K562 (cell line): Measurements from ENCODE around the gene MARK2. TPM values are rescaled to one million over a fixed set of nuclear protein-coding genes. Genes with fewer than 3 reads are reported as not detected.

Experiments used
- BCL6 ChIP-seq: fragments of 250-450 bp; sonication (Bioruptor Pico); IDR thresholded peaks from 2 replicates; pipeline ENCODE4 v1.4.0; 2020
- BCOR ChIP-seq: fragments of 450-650 bp; IDR thresholded peaks from 2 replicates; pipeline ENCODE4 v1.6.1; 2016
- CREB1 ChIP-seq, 2 experiments: sonication (generic) in 1 of 2; formaldehyde crosslinking in 1 of 2; IDR thresholded peaks; 2 replicates each; pipeline versions ENCODE4 v1.6.1 to v1.8.0; 2012 to 2022; ENCODE audit warnings: inconsistent platforms in 1 of 2, mild to moderate bottlenecking in 1 of 2, missing genetic modification reagents in 1 of 2, moderate library complexity in 1 of 2
- CTBP1 ChIP-seq: fragments of 450-650 bp; IDR thresholded peaks from 2 replicates; pipeline ENCODE4 v1.6.1; 2016; ENCODE audit warnings: borderline replicate concordance
- IRF1 ChIP-seq: sonication (generic); formaldehyde crosslinking; IDR thresholded peaks from 2 replicates; pipeline ENCODE4 v1.8.0; 2022; ENCODE audit warnings: missing genetic modification reagents, mild to moderate bottlenecking, borderline replicate concordance
- KLF6 ChIP-seq: fragments of 250-450 bp; sonication (Bioruptor Pico); IDR thresholded peaks from 2 replicates; pipeline ENCODE4 v1.4.0; 2020; ENCODE audit warnings: mild to moderate bottlenecking, moderate library complexity, borderline replicate concordance
- L3MBTL2 ChIP-seq: fragments of 450-650 bp; IDR thresholded peaks from 2 replicates; pipeline ENCODE4 v1.6.1; 2016; ENCODE audit warnings: mild to moderate bottlenecking, moderate library complexity
- MAFG ChIP-seq: fragments of 450-650 bp; conservative IDR thresholded peaks from 2 replicates; pipeline ENCODE4 v1.6.1; 2016; ENCODE audit warnings: missing genetic modification characterization, missing compliant biosample characterization
- MYC ChIP-seq, 2 experiments: fragments of 250-450 bp in 1 of 2; sonication (Bioruptor Pico) in 1 of 2; IDR thresholded peaks; 2 replicates each; pipeline versions ENCODE4 v1.5.1 to v1.6.1; 2012 to 2021; ENCODE audit warnings: low read depth in 2 of 2, borderline replicate concordance in 1 of 2, improper control_type of control experiment in 1 of 2, low read length in 1 of 2, mild to moderate bottlenecking in 1 of 2, moderate library complexity in 1 of 2
- REST ChIP-seq, 2 experiments: fragments of 450-650 bp; formaldehyde crosslinking in 1 of 2; IDR thresholded peaks; 2 replicates each; pipeline versions ENCODE4 v1.4.0 to v1.6.1; 2014 to 2020; ENCODE audit warnings: mild to moderate bottlenecking in 2 of 2, borderline replicate concordance in 1 of 2, low read depth in 1 of 2
- SAP30 ChIP-seq: fragments of 200-600 bp; sonication (generic); IDR thresholded peaks from 2 replicates; pipeline ENCODE4 v1.6.1; 2012; ENCODE audit warnings: borderline replicate concordance, low read depth, mild to moderate bottlenecking, moderate library complexity, low read length, control low read depth, inconsistent platforms; ENCODE audit not compliant: insufficient read depth, poor library complexity, severe bottlenecking
- ZKSCAN8 ChIP-seq: fragments of 200-800 bp; sonication (Bioruptor generic); IDR thresholded peaks from 2 replicates; pipeline ENCODE4 v1.6.1; 2016; ENCODE audit warnings: missing genetic modification characterization, missing compliant biosample characterization
- ZNF398 ChIP-seq: fragments of 250-450 bp; sonication (Bioruptor Pico); IDR thresholded peaks from 2 replicates; pipeline ENCODE4 v1.8.0; 2021; ENCODE audit warnings: moderate library complexity, mild to moderate bottlenecking, inconsistent platforms
- ZNF444 ChIP-seq: fragments of 250-450 bp; sonication (Bioruptor Pico); IDR thresholded peaks from 2 replicates; pipeline ENCODE4 v1.4.0; 2020; ENCODE audit warnings: mild to moderate bottlenecking, moderate library complexity
- polyA plus RNA-seq, 8 experiments: library from polyadenylated mRNA; depleted of rRNA in 4 of 8; stranded (reverse) in 5 of 8; unstranded in 3 of 8; fragments of >200 nt; fragmentation: Nextera tagmentation in 2 of 8; fragmentation: Illumina TruSeq in 1 of 8; extraction: Ambion mirVana in 2 of 8; extraction: Trizol in 1 of 8; gene quantifications; 2 replicates each; pipeline versions ENCODE4 v1.2.1 to v1.2.3, GENCODE V29; 2011 to 2014; ENCODE audit warnings: inconsistent platforms in 1 of 8, missing spikeins in 1 of 8
- total RNA-seq, 7 experiments: library from RNA; depleted of rRNA in 6 of 7; stranded (reverse); fragments of >200 nt in 6 of 7; fragmentation: Illumina TruSeq in 2 of 7; extraction: Trizol in 2 of 7; gene quantifications; 2 replicates each; pipeline versions ENCODE4 v1.2.1 to v1.2.3, GENCODE V29; 2011 to 2021; ENCODE audit warnings: low replicate concordance in 1 of 7

The MARK2 gene
- total and polyA plus RNA-seq, 9 of the 15 experiments (the other 6 are each of a cell fraction or from before 2014, with no cell fraction given), result 0.32 to 43.5 (median 15.1) TPM

- no peak for TF ChIP-seq IRF1
- TF ChIP-seq ZNF444, result no peak
- TF ChIP-seq MAFG (tag), result no peak
- peak; percentile 72 for TF ChIP-seq SAP30
- TF ChIP-seq CTBP1, result peak; percentile 21; the same call in 1 of the 2 replicates
- no peak for TF ChIP-seq KLF6 (CRISPR knock-in tag)
- no peak for TF ChIP-seq BCL6 (CRISPR knock-in tag)
- TF ChIP-seq MYC (IDR thresholded peaks at IDR 0.05; ENCODE audit: low read depth, low read length), result no peak; the same call in 1 of the 2 replicates
- TF ChIP-seq MYC (CRISPR knock-in tag; IDR thresholded peaks at IDR 0.05; ENCODE audit: borderline replicate concordance, low read depth), result no peak
- TF ChIP-seq CREB1 (IDR thresholded peaks at IDR 0.05), result 0 out of 2 replicates have a peak, but pooled peaks have one; percentile 13
- TF ChIP-seq CREB1 (CRISPR knock-in tag; IDR thresholded peaks at IDR 0.05), result no peak
- no peak for TF ChIP-seq REST (IDR thresholded peaks at IDR 0.05; ENCODE audit: borderline replicate concordance)
- TF ChIP-seq REST (CRISPR knock-in tag; IDR thresholded peaks at IDR 0.05; ENCODE audit: low read depth), result 0 out of 2 replicates have a peak, but pooled peaks have one; percentile 12
- TF ChIP-seq ZKSCAN8 (CRISPR knock-in tag), result no peak
- TF ChIP-seq ZNF398, result no peak
- no peak for TF ChIP-seq BCOR
- peak; percentile 32; the same call in 1 of the 2 replicates for TF ChIP-seq L3MBTL2
These were observed 25.1 kb upstream of the MARK2 start (continued) for GRCh38 chr11:63813563-63814382.
